GM21367 (cell line): ENCODE data around the gene GPX6.
"Not testable (repeated sequence)": the region's sequence is repeated elsewhere in the genome, so short reads cannot be mapped to it uniquely, and the experiment has no call there.

Source experiments
- ATAC-seq: cut with Tn5 transposase; IDR thresholded peaks from one replicate; pipeline ENCODE4 v1.9.1; 2021; ENCODE audit not compliant: unreplicated experiment

Gene GPX6, protein sequence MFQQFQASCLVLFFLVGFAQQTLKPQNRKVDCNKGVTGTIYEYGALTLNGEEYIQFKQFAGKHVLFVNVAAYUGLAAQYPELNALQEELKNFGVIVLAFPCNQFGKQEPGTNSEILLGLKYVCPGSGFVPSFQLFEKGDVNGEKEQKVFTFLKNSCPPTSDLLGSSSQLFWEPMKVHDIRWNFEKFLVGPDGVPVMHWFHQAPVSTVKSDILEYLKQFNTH

GRCh38 chr6:28515676-28516075 is at the start of gene GPX6:
TSS of gene GPX6 (minus strand) at chr6:28515793. CDS start at chr6:28515743, 50 bp downstream.
- no peak for ATAC-seq

DNA sequence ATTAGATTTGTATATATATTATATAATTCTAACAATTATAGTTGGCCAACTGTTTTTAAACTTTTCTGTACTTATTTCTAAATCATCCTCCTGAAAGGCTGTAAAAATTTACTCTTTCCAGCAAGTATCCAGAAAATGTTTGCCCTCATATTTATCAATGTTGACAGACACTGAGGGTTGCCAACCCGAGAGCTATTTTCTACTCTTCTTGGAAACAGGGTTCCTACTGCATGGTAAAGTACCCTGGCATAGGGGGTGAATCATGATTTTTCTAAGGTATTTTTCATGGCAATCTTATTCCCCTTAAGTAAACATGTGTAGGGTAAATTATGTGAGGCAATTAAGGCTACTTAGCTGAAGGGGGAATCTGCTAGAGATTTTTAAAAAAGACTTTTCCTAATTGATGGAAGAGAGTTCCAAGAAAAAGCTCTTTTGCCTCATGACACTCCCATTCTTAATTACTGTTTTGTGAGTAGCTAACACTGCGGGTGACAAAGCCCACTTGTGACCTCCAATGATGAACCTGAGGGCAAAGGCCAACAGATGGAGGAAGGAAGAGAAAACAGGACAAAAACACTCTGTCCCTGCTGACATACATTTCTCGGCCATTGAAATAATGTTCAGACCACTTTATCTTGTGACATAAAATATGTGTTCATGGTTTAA is 48.0 kb upstream of the GPX6 start:
- no peak for ATAC-seq

DNA sequence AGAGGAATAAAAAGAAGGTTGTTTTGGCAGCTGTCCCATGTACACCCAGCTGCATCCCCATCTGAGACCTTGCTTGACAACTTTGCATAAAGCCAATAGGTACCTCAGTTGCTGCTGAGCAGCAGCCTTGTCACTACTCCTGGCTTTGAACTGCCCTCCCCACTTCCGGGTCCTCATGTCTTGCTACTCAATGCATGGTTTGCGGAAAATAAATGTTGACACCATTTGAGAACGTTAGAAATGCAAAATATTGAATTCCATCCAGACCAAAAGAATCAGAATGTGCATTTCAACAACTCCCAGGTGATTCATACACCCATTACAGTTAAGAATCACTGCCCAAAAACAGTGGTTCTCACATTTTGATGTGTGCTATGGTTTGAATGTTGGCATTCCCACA is 43.0 kb upstream of the GPX6 start:
- no peak for ATAC-seq

GRCh38 chr6:28555136-28555535 is 39.5 kb upstream of the GPX6 start:
- no peak for ATAC-seq

GRCh38 chr6:28553986-28554881 is 38.6 kb upstream of the GPX6 start:
- no peak for ATAC-seq

DNA sequence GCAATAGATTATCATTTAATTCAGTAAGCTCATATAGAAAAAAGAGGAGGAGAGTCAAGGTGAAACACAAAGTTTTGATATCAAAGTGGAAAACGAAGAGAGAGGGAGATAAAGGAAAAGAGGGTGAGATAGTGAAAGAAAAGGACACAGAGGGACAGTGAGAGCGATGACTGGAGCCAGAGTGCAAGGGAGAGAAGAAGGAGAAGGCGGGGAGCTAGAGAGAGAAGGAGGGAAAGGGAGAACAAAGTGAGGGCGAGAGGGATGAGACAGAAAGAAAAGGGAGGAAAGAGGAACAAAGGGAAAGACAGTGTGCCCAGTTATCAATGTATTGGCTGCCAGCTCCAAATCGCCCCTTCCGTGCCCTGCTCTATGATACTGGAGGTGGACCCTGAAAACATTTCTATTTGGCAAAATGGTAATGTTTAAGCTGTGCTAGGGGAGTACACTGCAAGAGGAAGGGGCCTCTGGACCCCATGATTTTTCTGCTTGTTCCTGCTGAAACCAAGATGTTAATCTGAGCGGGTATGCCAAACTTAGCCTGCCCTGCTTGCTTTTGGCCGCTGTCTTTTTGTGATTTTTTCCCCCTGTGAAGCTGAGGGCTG is 37.9 kb upstream of the GPX6 start:
- ATAC-seq, result no peak

- no peak for ATAC-seq
These were observed 36.5 kb upstream of the GPX6 start for GRCh38 chr6:28551891-28552666.

DNA sequence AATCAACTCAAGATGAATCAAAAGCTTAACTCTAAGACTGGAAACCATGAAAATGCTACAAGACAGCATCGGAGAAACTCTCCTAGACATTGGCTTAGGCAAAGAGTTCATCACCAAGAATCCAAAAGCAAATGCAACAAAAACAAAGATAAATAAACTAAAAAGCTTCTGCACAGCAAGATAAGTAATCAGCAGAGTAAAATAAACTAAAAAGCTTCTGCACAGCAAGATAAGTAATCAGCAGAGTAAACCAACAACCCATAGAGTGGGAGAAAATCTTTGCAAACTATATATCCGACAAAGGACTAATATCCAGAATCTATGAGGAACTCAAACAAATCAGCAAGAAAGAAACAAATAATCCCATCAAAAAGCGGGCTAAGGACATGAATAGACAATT is 31.4 kb upstream of the GPX6 start:
- not testable (repeated sequence) for ATAC-seq

DNA sequence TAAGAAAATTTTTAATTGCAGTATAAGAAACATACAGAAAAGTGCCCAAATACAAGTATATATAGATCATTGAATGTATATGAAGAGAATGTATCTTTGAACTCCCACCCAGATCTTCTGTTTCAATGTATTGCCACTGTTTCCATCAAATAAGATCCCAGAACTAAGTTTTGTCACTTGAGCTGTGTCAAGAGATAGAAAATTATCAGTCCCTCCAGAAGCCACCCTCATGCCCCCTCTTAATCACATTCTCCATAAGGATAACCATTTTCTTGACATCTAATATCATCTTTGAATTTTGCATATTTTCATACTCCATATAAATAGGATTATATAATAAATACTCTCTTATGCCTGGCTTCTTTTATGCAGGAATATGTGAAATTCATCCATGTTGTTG is 30.4 kb upstream of the GPX6 start:
- ATAC-seq, result no peak

DNA sequence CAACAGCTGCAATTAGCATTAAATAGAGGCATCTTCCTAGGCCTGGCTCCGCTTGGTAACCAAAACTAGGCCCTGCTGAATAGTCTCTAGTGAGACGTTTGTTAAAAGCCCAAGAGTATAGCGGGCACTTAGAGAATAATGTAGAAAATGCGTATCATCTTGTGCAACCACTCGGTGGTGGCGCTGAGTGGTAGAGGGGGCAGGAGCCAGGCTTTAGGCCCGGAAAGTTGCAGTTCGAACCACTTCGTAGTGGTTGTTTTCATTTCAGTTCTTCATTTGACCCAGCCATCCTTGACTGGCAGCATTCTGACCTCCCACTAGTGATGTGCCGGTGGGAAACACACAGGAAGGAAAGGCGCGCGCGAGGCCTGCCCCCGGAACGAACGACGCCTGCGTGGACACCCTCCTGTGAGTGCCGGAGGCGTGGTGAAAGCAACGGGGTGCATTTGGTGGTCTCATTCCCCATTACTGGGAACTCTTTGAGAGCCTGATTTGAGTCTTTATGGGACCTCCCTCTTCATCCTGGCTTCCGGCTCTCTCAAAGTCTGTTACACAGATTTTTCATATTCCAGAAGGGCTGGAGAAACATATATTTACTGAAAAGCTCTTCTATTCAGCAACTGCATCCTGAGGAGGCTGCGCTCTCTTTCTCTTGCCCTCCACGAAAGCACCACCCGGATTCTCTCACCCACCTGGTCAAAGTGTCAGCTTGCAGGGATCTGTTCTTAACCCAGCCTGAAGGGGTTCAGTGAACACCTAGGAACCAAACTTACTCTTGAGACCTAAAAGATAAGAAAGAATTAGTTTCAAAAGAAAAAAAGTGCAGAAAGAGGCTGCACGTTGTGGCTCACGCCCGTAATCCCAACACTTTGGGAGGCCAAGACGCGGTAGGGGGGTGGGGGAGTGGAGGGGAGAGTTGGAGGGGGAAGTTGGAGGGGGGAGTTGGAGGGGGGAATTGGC is 28.3 kb upstream of the GPX6 start:
- peak; percentile 39 for ATAC-seq

GRCh38 chr6:28542440-28543296 is 27.1 kb upstream of the GPX6 start:
- peak; percentile 51 for ATAC-seq

DNA sequence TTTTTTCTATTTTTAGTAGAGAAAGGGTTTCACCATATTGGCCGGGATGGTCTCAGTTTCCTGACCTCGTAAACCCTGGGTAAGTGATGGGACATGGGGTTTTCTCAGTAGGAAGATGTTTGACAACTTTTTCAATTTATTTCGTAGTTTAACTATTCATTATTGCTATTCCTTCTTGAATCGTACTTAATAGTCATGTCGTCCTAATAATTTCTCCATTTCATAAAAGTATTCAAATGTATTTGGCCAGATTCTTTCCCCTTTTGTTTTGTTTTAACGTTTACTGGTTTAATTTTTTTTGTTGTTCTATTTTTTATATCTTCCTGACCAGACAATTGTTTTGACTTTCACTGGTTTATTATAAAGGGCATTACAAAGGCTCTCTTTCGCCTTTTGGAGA is 26.4 kb upstream of the GPX6 start:
- ATAC-seq, result no peak

- ATAC-seq, result no peak
These were observed 22.0 kb upstream of the GPX6 start for GRCh38 chr6:28537509-28538140.

GRCh38 chr6:28537065-28537464 is 21.5 kb upstream of the GPX6 start:
- no peak for ATAC-seq

GRCh38 chr6:28534875-28535274 is 19.3 kb upstream of the GPX6 start:
- no peak for ATAC-seq

- ATAC-seq, result no peak
These were observed 18.7 kb upstream of the GPX6 start for GRCh38 chr6:28534306-28534705.

DNA sequence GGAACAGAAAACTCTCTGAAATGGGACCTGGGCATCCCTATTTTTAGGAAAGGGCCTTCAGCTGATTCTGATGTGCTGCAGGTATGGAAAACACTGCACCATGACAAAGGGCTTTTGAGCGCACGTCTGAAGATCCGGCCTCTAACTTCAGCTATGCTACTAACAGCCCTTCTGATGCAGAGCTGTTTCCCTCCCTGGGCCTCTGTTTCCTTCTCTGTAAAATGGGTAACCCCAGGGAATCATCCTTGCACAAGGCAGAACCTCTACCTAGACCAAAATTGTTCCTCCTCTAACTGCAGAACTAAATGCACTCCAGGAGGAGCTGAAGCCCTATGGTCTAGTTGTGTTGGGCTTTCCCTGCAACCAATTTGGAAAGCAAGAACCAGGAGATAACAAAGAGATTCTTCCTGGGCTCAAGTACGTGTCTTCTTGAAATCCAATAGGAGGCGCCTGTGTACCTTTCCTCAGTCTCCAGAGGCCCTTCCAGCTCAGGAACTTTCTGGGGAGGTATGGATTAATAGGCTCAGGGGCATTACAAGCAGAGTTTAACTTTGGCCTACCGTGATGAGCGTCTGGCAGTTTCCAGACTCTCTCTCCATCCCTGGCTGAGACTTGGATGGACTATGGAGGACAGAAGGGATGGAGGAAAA is 16.0 kb upstream of the GPX6 start:
- no peak for ATAC-seq

GRCh38 chr6:28530777-28531176 is 15.2 kb upstream of the GPX6 start:
- no peak for ATAC-seq
